Liver (tissue), 3 donors: Measurements from ENCODE around the gene THRAP3.

Source experiments
- ATF3 ChIP-seq: IDR thresholded peaks from 2 replicates; pipeline ENCODE4 v1.6.1; 2016; ENCODE audit warnings: antibody characterized with exemption
- CTCF ChIP-seq: fragments of 150-350 bp; IDR thresholded peaks from 2 replicates; pipeline ENCODE4 v1.5.1; 2017; ENCODE audit warnings: improper control_type of control experiment, low read depth, low read length; ENCODE audit not compliant: missing input control
- HNF4A ChIP-seq, 2 donors: conservative IDR thresholded peaks; 2 replicates each; pipeline ENCODE4 v1.6.1; 2016; ENCODE audit warnings: antibody characterized with exemption in 2 of 2, mild to moderate bottlenecking in 2 of 2
- JUND ChIP-seq, 2 donors: IDR thresholded peaks; 2 replicates each; pipeline ENCODE4 v1.6.1; 2016; ENCODE audit warnings: antibody characterized with exemption in 2 of 2
- MAX ChIP-seq: IDR thresholded peaks from 2 replicates; pipeline ENCODE4 v1.6.1; 2016; ENCODE audit warnings: antibody characterized with exemption
- NR2F2 ChIP-seq: IDR thresholded peaks from 2 replicates; pipeline ENCODE4 v1.6.1; 2016; ENCODE audit warnings: antibody characterized with exemption
- RAD21 ChIP-seq, 2 donors: IDR thresholded peaks; 2 replicates each; pipeline ENCODE4 v1.6.1; 2016; ENCODE audit warnings: antibody characterized with exemption in 2 of 2, mild to moderate bottlenecking in 2 of 2
- REST ChIP-seq: IDR thresholded peaks from 2 replicates; pipeline ENCODE4 v1.6.1; 2016; ENCODE audit warnings: antibody characterized with exemption, mild to moderate bottlenecking
- RXRA ChIP-seq, 2 donors: IDR thresholded peaks; 2 replicates each; pipeline ENCODE4 v1.6.1; 2017 to 2018; ENCODE audit warnings: antibody characterized with exemption in 2 of 2, mild to moderate bottlenecking in 1 of 2
- SP1 ChIP-seq: IDR thresholded peaks from 2 replicates; pipeline ENCODE4 v1.6.1; 2018; ENCODE audit warnings: antibody characterized with exemption, mild to moderate bottlenecking
- TAF1 ChIP-seq: conservative IDR thresholded peaks from 2 replicates; pipeline ENCODE4 v1.6.1; 2016; ENCODE audit warnings: antibody characterized with exemption, mild to moderate bottlenecking
- YY1 ChIP-seq: IDR thresholded peaks from 2 replicates; pipeline ENCODE4 v1.6.1; 2016; ENCODE audit warnings: antibody characterized with exemption, mild to moderate bottlenecking
- donor health status: healthy.
- donor health status: healthy.

GRCh38 chr1:36321119-36321951, 97.1 kb downstream of the THRAP3 start:
- TF ChIP-seq CTCF, result no peak
- no peak for TF ChIP-seq MAX
- TF ChIP-seq YY1, result peak; percentile 21
- no peak for TF ChIP-seq REST
- TF ChIP-seq RAD21 (IDR thresholded peaks at IDR 0.05), result no peak
- TF ChIP-seq TAF1, result no peak
- peak; percentile 32 for TF ChIP-seq SP1
- peak; percentile 21 to 24 for TF ChIP-seq RXRA (IDR thresholded peaks at IDR 0.05)
- TF ChIP-seq JUND (IDR thresholded peaks at IDR 0.05), result no peak
- TF ChIP-seq ATF3, result no peak
- peak in 1 of 2 donors; percentile 66 for TF ChIP-seq HNF4A (conservative IDR thresholded peaks at IDR 0.05)
- no peak for TF ChIP-seq NR2F2
